CD4-positive, alpha-beta T cell treated with Interleukin-17A for 4 hours (primary cell): ENCODE data around the gene HDAC4.

Experiments
- DNase-seq: peaks from one replicate; pipeline ENCODE4 v3.0.0-alpha.2; 2020; ENCODE audit warnings: mixed read lengths

The HDAC4 gene

DNA sequence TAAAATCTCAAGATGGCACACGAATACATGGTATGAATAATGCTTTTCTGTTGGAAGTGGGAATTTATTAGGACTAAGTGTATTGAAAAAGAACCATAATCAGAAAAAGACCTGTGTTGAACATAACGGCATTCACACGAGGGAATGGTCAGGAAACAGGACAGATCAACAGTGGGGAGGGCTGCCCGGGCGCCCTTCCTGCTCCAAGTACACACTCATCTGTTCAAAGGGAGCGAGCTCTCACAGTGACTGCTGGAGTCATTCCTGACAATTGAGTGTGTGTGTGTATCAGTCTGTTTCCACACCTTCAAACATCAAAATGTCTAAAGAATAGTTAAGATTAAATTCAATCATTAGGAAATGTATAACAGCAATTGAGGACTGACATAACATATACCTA lies 167.2 kb downstream of the HDAC4 start:
- DNase-seq: no peak

DNA sequence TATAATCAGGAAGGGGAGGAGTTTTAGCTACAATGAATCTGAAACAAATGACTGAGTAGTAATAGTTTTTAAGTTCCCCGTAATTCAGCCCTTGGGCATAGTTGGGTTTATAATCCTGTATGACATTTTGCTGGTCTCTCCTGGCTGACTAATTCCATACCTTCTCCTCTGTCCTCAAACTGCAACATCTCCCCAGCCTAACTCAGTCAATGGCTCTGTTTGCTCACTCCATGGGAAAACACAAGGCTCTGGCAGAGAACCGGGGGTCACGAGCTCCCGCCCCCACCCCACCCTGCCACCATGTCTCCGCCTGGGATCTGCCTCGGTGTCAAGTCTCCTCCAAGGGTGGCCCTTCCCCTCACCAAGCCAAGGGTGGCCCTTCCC lies 168.6 kb downstream of the HDAC4 start:
- no peak for DNase-seq

DNA sequence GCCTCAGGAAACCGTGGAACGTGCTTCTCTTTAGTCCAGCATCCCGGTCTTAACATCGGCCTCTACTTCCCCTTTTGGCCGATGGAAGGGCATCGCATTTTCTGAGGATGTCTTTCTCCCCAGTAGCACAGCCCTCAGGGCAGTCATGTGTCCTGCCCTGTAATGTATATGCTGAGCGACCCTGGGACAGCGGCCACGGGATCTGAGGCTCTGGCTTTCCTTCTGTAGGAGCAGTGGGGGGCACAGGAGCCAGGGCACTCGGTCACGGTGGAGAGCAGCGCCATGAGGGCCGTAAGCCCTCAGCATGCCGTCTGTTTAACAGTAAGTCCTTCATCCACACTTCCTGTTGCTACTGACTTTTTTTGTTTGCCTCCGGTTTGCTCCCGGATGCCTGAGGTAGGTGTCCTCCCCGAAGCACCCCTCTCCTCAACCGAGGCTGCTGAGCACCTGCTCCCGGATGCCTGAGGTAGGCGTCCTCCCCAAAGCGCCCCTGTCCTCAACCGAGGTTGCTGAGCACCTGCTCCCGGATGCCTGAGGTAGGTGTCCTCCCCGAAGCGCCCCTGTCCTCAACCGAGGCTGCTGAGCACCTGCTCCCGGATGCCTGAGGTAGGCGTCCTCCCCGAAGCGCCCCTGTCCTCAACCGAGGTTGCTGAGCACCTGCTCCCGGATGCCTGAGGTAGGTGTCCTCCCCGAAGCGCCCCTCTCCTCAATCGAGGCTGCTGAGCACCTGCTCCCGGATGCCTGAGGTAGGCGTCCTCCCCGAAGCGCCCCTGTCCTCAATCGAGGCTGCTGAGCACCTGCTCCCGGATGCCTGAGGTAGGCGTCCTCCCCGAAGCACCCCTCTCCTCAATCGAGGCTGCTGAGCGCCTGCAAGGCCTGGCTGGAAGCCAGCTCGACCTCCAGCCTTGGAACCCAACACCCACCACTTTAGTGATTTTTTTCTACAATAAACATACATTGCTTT lies 169.3 kb downstream of the HDAC4 start:
- DNase-seq: peak; percentile 50

DNA sequence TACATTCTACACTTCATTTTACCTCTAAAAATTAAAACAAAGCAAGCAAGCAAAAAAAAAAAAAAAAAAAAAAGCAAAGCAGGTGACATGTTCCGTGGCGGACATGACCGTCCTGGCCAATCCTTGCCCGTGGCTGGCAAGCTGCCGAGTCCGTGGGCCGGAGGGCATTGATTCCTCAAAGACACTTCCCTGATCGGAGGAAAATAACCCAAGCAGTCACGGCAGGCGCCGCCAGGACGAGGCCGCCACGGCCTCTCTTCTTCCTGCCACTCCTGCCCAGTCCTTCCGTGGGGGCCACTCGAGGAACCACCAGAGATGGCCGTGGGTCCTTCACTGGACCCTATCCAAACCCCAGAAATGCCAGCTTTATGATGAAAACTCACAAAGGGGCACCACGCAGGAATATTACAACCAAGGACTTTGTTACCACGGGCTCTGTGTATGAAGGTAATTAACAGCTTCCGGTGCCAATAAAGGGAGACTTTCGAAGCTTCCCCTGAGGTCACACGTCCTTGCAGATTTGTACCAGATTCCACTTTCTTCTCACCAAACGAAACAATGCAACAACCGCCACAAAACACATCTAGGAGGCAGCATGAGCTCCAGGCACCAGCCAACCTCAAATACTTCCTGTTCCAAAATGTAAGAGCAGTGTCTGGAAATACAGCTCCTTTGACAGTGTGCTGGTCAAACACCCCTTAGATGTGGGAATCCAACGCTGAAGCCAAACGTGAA lies 170.3 kb downstream of the HDAC4 start:
- DNase-seq: peak; percentile 28

DNA sequence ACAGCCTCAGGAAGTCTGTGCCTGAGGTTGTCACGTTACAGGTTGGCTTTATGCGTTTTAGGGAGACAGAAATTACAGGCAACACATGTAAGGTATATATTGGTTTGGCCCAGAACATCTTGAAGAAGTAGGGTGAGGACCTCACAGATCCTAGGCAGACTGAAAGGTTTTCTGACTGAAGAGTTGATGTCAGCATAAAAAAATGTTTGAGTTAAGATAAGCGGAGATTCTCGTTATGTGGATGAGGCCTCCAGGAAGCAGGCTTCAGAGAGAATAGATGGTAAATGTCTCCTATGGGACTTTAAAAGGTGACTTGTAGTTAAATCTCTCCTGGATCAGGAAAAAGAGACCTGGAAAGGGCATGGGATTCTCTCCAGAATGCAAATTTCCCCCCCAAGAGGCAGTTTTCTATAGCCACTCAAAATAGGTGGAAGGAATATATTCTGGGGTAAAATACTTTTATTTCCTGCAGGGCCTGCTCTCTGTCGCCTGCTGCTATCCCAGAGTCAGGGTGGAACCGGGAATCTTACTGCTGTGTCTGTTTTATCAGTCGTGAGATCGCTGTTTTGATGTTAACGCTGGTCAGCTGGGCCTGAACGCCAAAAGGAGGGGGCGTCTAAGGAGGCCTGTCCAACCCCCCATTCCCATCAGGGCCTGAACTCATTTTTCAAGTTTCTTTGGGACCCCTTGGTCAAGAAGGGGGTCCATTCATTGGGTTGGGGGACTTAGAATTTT lies 171.1 kb downstream of the HDAC4 start:
- no peak for DNase-seq

DNA sequence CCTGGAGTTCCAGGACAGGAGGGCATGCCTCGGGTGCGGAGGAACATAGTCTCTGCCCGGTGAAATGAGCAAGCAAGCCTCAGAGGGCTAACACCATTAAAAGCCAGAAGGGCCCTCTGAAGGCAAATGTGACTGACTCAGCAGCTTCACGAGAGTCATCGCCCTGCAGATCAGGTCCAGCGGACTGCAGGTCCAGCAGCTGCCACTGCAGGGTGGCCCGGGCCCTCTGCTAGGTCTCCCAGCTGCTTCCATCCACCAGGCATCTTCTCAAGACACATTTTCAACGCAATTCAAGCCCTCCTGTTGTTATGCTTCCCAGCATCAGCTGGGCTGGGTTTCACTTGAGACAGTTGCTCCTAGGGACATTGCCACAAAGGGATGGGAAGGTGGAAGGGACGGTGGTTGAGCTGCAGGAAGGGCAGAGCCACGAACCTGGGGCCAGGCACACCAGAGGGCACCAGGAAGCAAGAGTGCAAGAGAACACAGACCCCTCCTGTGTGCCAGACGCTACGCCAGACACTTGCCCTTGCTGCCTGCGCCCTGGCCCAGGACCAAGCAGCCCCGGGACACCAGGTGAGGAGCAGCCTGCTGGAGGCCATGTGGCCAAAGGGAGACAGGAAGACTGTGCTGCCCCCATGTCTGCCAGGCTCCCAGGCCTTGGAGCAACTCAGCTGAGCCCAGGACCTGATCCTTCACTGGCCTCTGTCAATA lies 173.0 kb downstream of the HDAC4 start:
- no peak for DNase-seq

DNA sequence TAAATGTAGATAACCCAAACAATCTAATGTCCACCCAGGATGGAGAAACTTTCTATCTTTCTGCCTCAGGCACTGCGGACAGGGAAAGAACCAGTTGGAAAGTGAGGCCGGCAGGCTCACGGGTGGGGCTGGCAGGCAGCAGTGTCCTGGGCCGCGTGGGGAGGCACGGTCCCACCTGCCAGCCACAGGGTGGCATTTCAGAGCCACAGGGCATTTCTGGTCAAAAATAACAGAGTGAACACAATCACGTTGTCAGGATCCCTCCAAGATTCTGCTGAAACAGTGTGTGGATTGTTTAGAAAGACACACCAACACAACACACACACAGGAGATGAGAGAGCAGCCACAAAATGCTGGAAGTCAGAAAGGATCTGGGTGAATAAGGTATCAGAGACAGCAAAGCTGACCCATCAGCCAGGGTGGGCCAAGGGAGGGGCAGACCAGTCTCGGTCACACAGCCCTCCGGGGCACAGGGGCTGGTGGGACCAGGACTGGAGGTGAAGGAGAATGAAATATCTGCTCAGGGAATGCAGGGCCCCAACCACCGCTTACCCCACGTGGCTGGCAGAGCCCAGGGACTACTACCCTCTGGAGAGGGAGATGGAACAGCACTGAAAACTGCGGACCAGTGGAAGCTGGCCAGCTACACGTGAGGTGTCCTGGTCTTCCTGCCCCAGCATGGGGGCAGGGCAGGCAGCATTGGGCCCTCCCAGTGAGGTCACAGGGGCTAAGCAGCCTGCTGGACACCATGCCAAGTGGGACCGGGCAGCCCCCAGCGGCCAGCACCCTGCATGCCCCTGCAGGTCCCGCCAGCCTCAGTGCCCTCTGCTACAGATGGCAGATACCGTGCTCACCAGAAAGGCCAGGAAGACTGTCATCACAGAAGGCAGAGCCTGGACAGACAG lies 173.9 kb downstream of the HDAC4 start:
- no peak for DNase-seq

DNA sequence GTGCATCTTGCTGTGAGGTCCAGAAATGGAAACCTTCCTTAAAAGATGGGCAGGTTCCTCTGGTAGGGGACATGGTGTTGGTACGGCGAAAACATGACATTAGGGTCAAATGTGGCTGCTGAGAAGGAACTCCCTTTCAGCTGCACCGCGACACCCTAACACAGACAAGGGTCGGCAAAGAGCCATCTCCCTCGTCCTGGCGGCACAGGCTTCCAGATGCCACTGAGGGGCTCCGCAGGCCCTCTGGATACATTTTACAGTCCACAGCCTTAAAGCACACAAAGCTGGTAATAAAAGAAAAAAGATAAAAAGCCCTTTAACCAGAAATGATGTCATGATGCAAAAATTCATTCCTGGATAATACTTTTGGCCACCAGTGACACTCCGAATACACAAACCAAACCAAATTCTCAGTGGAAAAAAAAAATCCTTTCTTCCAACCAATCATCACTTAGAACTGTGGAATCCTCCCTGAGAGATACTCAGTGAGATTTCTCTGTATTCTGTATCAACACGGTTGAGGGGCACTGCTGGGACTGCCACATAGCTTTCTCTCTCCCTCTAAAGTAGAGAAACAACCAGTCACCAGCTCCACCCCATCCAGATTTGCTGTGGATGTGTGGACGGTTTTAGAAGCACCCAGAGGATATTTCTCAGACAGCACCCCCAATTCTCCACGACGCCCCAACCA lies 174.8 kb downstream of the HDAC4 start:
- no peak for DNase-seq

DNA sequence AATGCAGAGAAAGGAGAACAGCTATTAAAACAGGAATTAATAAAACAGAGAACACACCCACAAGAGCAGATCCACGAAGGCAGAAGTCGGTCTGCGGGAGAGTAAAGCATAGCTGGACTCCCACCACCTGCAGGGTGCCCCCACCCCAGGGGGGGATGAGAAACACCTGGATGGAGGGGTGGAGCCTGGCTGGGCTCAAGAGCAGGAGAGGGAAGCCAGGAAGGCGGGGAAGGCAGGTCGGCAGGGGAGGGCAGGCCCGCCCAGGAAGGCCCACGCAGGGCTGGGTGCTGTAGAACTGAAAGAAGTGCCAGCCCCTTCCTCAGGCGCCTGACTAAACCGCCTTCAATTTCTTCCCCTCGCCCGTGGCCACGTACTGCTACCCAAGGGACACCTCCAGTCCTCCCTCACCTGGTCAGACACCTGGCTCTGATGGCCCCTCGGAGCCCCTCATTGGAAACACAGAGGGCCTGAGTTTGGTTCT lies 175.4 kb downstream of the HDAC4 start:
- DNase-seq: peak; percentile 48

DNA sequence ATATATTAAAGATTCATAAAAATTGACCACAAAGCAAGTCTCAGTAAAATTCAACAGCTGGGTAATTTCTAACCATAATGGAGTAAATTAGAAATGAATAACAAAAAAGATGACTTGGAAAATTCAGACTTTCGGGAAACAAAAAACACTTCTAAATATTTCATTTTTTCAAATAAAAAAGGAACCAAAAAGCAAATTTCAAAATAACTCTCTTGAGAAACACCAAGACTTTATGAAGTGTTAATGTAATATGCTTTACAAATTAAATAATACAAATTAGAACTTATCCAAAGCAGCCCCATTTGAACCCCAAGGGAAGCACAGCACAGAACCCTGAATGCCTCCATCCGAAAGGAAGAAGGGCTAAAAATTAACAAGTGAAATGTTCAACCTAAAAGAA lies 175.9 kb downstream of the HDAC4 start:
- no peak for DNase-seq

DNA sequence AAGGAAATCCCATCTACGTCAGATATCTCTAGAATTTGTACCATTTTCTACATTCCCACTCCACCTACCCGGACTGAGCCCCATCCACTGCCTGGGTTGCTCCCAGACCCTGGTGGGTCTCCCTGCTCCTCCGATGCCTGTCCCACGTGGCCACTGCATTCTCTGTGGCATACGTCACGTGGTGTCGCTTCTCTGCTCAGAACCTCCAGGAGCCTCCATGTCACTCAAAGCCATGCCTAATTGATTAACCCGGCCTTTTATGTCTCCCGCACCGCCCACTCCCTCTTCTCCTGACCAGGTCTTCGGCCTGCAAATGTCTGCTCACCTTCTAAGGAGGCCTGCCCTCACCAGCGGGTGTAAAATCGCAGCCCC lies 176.6 kb downstream of the HDAC4 start:
- no peak for DNase-seq

DNA sequence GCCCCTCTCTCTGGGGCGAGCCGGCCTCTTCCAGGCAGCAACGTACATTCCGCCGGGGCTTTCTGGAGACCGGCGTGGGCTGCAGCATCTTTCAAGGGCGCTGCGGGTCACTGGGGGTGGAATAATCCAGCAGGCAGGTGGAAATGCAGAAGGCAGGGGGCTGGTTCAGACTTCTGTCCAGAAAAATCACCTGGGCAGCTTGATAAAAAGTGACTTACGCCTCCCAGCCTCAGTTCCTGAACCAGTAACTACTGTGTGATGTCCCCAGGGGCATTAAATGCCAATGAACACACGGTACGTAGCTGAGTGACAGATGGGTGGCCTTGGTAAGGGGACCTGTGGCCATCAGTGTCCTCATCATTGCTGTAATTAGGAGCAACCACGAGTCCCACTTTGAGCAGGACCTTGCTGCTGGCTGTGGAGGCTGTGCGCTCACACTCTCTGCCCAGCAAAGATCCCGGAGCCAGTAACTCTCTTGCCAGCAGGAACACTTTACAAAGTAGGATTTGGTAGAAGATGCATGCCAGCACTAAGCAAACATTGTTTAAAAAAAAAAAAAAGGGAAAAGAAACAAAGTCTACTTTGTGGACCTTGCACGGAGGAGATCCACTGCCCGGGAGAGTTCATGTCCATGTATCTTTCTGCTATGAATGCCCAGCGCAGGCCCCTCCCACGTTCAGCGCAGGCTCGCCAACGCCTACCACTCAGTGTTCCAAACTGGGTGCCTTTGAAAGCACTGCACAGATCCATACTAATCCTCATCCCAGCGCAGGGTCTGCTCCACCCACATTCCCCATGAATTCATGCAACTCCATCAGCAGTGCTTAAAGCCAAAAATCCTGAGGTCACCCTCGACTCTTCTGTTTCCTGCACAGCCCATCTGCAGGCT lies 177.3 kb downstream of the HDAC4 start:
- no peak for DNase-seq

DNA sequence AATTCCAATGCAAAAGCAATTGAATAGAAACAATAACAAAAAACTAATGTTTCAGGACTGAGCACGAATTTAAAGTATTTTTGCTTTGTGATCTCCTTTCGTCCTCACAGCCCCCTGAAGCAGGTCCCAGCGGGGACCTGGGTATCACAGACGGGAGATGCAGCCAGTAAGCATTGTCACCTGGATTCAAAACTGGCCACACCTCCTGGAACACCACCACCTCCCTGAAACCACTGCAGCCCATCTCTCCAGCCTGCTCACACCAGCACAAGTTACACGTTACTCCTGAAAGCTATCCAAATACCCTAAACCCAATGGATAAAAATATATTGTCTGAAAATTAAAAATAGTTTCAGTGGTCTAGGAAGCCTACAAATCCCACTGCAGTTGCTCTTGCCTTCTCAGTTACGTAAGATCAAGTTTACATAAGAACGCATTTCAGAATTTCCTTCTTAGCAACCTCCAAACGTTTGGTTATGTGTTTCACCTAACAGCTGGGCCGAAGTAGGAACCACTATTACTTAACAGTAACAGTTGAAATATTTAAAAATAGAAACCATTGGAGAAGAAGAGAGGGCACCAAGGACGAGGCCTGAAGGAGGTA lies 178.0 kb downstream of the HDAC4 start:
- no peak for DNase-seq

DNA sequence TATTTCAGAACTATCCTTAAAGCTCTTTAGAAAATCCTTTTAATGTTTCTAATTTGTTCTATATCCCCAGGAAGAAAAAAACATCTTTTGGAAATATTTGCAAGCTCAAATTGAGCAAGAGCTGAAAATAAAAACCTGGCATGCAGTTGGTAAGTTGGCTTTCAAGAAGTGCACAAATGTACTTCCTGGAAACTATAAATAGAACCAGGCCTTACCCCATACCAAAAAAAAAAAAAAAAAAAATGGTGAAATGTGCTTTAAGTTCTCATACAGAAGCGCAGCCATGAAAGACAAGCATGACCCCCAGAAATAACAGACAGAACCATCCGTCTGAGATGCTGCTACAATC lies 178.5 kb downstream of the HDAC4 start:
- no peak for DNase-seq

DNA sequence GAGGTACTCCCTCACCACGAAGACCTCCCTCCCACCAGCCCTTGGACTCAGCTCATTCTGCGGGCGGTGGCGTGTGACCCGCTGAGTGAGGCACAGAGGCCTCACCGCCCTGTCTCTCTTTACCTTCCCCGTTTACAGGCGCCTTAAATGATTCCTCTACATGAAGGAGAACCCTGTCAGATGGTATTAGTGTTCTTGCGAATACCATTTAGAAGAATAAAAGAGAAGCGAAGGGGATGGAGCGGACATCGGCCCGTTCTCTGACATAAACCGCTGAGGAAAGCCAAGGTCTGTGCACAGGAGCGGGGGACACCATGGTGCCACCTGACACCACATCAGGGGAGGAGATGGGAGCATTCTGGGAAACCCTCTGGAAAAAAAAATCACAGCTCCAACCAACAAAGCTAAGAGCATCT lies 179.8 kb downstream of the HDAC4 start:
- no peak for DNase-seq

DNA sequence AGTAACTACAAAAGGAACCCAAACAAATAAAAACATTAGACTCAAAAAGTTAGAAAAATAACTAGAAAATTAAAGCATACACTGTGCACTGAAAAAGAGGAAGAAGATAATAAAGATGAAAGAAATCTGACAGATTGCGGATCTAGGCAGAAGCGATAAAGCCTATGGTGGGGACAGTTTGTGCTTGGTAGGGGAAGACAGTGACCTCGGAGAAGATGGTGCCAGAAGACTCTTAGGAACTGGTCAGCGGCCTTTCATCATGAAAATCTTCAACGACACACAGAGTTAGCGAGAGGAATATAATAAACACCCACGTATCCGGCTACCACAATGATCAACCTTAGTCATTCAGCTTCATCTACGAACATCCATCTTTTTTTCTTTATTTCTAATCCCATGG lies 180.5 kb downstream of the HDAC4 start:
- no peak for DNase-seq

DNA sequence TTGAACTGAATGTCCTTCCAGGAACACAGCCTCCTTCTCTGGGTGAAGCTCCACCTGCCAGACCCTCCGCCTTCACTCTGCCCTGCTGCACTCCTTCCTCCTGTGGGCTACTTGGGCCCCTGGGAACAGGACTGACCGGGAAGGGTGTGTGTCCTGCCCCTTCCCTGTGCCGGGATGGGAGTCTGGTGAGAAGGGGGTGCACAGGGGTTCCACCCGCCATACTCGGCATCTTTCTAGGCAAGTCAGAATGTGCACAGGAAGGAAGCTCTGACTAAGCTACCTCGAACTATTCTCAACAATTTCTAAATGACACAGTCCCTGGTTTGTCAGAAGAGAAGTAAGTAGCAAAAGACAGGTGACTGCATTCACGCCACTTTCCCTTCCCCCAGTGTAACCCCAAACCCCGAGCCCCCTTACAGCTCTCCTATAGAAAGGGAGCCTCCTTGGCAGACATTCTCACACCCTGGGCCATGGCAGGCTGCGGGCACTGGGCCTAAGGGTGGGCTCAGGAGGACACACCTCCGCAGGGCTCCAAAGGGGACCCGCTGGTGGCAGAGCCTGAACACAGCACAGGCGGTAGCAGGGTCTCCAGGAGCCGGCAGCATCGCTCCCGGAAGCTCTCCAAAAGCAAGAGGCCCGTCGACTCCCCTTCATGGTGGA lies 184.1 kb downstream of the HDAC4 start:
- DNase-seq: peak; percentile 49

DNA sequence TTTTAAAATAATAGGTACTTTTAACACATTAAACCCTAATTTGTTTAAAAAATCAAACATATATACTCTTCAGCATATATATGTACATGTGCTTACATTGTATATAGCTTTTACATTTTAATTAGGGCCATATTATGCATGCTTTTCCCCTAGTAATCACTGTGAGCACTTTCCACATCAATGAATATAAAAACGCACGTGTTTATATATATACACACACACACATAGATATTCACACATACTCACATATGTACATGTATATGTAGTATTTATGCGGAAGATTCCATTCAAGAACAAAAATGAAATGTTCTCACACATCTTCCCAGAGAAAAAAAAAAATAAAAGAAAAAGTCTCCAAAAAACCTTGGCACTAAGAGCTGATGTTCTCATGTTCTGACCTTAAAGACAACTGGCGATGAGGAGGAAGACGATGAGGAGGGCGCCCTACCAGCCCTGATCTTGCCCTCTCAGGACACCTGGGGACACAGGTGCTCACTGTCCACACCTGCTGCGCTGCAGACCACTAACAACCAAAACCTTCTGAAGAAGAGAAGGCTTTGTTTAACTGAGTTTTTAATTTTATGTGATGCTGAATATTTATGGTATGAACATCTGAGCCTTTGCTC lies 184.7 kb downstream of the HDAC4 start:
- DNase-seq: no peak
